ENCODE measurements around the gene COPB2.

The COPB2 gene

GRCh38 chr3:139329364-139329850 lies 60.0 kb downstream of the COPB2 start (continued):
- no peak for TF ChIP-seq ZBTB6 (tag by site-specific recombination; IDR thresholded peaks at IDR 0.05)
- TF ChIP-seq ZNF843 (tag by site-specific recombination; IDR thresholded peaks at IDR 0.05), result no peak; the same call in 1 of the 2 replicates
- TF ChIP-seq ZNF16 (tag by site-specific recombination; IDR thresholded peaks at IDR 0.05; ENCODE audit: low read depth), result no peak
- no peak for TF ChIP-seq ZNF426 (tag by site-specific recombination; IDR thresholded peaks at IDR 0.05)
- no peak for TF ChIP-seq ZNF785 (tag by site-specific recombination; IDR thresholded peaks at IDR 0.05)
- no peak for TF ChIP-seq ZNF155 (tag by site-specific recombination; IDR thresholded peaks at IDR 0.05)
- no peak for TF ChIP-seq ZNF24 (tag by site-specific recombination; IDR thresholded peaks at IDR 0.05)
- no peak for TF ChIP-seq ZNF624 (tag by site-specific recombination; IDR thresholded peaks at IDR 0.05)
- no peak for TF ChIP-seq ZNF366 (tag by site-specific recombination; conservative IDR thresholded peaks at IDR 0.05)
- no peak for TF ChIP-seq RBAK (tag by site-specific recombination; IDR thresholded peaks at IDR 0.05)
- no peak for TF ChIP-seq FEZF1 (tag by site-specific recombination; IDR thresholded peaks at IDR 0.05)
- no peak for TF ChIP-seq ZNF610 (tag by site-specific recombination; IDR thresholded peaks at IDR 0.05; ENCODE audit: borderline replicate concordance)
- no peak for TF ChIP-seq BCL11B (tag by site-specific recombination; IDR thresholded peaks at IDR 0.05; ENCODE audit: low read depth)
- TF ChIP-seq ZNF664 (tag by site-specific recombination; IDR thresholded peaks at IDR 0.05), result no peak
- TF ChIP-seq ZNF354C (tag by site-specific recombination; IDR thresholded peaks at IDR 0.05; ENCODE audit: borderline replicate concordance, low read depth), result no peak
- TF ChIP-seq ZNF404 (tag by site-specific recombination; IDR thresholded peaks at IDR 0.05), result no peak
- TF ChIP-seq ZNF654 (tag by site-specific recombination; IDR thresholded peaks at IDR 0.05; ENCODE audit: low read depth), result peak; percentile 91
- no peak for TF ChIP-seq ZNF174 (tag by site-specific recombination; IDR thresholded peaks at IDR 0.05)
- no peak for TF ChIP-seq AEBP2 (tag by site-specific recombination; IDR thresholded peaks at IDR 0.05; ENCODE audit: borderline replicate concordance)
- no peak for TF ChIP-seq ZNF768 (tag by site-specific recombination; IDR thresholded peaks at IDR 0.05)
- no peak for TF ChIP-seq ZNF280D (tag by site-specific recombination; IDR thresholded peaks at IDR 0.05)
- TF ChIP-seq ZBTB10 (tag by site-specific recombination; IDR thresholded peaks at IDR 0.05), result no peak
- TF ChIP-seq ZNF670 (tag by site-specific recombination; IDR thresholded peaks at IDR 0.05; ENCODE audit: low read depth), result no peak
- TF ChIP-seq GLI4 (tag by site-specific recombination; IDR thresholded peaks at IDR 0.05), result peak; percentile 73; the same call in 1 of the 2 replicates
- no peak for TF ChIP-seq SCRT2 (tag by site-specific recombination; IDR thresholded peaks at IDR 0.05)
- no peak for TF ChIP-seq TRIM28 (IDR thresholded peaks at IDR 0.05; ENCODE audit: borderline replicate concordance, low read length)
- TF ChIP-seq GLI2 (tag by site-specific recombination; IDR thresholded peaks at IDR 0.05; ENCODE audit: borderline replicate concordance, low read depth), result no peak
- no peak for TF ChIP-seq ZNF362 (tag by site-specific recombination; IDR thresholded peaks at IDR 0.05)
- TF ChIP-seq ZFP69B (tag by site-specific recombination; IDR thresholded peaks at IDR 0.05), result 0 out of 2 replicates have a peak, but pooled peaks have one; percentile 14
- no peak for TF ChIP-seq ZNF18 (tag by site-specific recombination; IDR thresholded peaks at IDR 0.05)
- no peak for TF ChIP-seq ZNF677 (tag by site-specific recombination; IDR thresholded peaks at IDR 0.05)

All from HEK293 (cell line).